ENCODE results near the gene ASMTL. TPM values are rescaled to one million over a fixed set of nuclear protein-coding genes. Genes with fewer than 3 reads are reported as not detected.

ASMTL gene
- total and polyA plus RNA-seq, 2 of the 13 experiments (the other 11 are each of a cell fraction or from before 2014, with no cell fraction given), result 5.6 to 16.3 TPM

DNA sequence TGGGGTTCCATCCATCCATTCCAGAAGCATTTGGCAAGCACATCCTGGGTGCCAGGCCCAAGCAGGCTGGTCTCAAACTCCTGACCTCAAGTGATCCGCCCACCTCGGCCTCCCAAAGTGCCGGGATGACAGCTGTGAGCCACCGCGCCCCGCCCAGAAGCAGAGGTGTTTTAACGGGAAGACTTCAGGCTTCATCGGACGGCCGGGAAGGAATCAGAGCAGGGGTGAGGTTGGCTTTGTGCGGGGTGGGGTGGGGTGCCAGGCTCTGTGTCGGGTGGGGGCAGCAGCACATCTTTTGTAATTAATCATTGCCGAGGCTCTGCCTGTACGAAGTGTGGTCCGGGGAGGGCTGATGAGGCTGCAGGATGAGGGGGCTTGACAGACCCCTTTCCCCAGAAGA lies 55.7 kb downstream of the ASMTL start (continued):
- TF ChIP-seq, protein P1, sequence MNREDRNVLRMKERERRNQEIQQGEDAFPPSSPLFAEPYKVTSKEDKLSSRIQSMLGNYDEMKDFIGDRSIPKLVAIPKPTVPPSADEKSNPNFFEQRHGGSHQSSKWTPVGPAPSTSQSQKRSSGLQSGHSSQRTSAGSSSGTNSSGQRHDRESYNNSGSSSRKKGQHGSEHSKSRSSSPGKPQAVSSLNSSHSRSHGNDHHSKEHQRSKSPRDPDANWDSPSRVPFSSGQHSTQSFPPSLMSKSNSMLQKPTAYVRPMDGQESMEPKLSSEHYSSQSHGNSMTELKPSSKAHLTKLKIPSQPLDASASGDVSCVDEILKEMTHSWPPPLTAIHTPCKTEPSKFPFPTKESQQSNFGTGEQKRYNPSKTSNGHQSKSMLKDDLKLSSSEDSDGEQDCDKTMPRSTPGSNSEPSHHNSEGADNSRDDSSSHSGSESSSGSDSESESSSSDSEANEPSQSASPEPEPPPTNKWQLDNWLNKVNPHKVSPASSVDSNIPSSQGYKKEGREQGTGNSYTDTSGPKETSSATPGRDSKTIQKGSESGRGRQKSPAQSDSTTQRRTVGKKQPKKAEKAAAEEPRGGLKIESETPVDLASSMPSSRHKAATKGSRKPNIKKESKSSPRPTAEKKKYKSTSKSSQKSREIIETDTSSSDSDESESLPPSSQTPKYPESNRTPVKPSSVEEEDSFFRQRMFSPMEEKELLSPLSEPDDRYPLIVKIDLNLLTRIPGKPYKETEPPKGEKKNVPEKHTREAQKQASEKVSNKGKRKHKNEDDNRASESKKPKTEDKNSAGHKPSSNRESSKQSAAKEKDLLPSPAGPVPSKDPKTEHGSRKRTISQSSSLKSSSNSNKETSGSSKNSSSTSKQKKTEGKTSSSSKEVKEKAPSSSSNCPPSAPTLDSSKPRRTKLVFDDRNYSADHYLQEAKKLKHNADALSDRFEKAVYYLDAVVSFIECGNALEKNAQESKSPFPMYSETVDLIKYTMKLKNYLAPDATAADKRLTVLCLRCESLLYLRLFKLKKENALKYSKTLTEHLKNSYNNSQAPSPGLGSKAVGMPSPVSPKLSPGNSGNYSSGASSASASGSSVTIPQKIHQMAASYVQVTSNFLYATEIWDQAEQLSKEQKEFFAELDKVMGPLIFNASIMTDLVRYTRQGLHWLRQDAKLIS (CRISPR knock-in tag; IDR thresholded peaks at IDR 0.05), result no peak
- TF ChIP-seq ZNF883 (CRISPR knock-in tag; IDR thresholded peaks at IDR 0.05; ENCODE audit: not compliant biosample characterization) (no peak), NFKBIZ (CRISPR knock-in tag; IDR thresholded peaks at IDR 0.05) (no peak), BCL6 (CRISPR knock-in tag; IDR thresholded peaks at IDR 0.05) (no peak)

DNA sequence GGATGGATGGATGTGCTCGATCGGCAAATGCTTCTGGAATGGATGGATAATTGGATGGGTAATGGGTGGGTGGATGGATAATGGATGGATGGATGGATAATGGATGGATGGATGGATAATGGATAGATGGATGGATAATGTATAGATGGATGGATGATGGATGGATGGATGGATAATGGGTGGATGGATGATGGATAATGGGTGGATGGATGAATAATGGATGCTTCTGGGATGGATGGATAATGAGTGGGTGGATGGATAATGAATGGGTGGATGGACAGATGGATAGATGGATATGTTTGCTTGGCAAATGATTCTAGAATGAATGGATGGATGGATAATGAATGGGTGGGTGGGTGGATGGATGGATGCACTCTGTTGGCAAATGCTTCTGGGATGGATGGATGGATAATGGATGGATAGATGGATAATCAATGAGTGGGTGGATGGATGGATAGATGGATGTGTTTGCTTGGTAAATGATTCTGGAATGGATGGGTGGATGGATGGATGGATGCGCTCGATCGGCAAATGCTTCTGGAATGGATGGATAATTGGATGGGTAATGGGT lies 57.0 kb downstream of the ASMTL start:
- peaks cover 21% of the 10 kb centered on the region for H3K79me2 ChIP-seq (ENCODE audit: insufficient read depth, low read length)
- no peak overlapping the region for H3K9ac ChIP-seq (ENCODE audit: insufficient read depth, low read depth, low read length)
- no peak overlapping the region for H3K4me3 ChIP-seq (replicated peaks in 1 of 3; ENCODE audit: insufficient read depth in 1 of 3, low read depth in 2 of 3, low read length in 3 of 3)
- CTCF ChIA-PET (ENCODE audit: low intra/inter-chr PET ratio, low total read pairs), result no interaction called here
- no peak overlapping the region for H3K27ac ChIP-seq (ENCODE audit: extremely low read length, insufficient read depth, low read length)
- POLR2A ChIA-PET, result no interaction called here
- peaks cover 2 to 14% of the 10 kb centered on the region in 2 experiments; a peak in 3 of 5 replicates for H3K36me3 ChIP-seq (replicated peaks in 1 of 2; ENCODE audit: control insufficient read depth in 1 of 2, insufficient read depth in 2 of 2, low read length in 2 of 2)
- ATAC-seq (no peak), FAIRE-seq (no peak), DNase-seq (ENCODE audit: low spot score) (no peak)
- no peak overlapping the region for H2AFZ ChIP-seq (ENCODE audit: low read length)
- intact Hi-C loops (cut with micrococcal nuclease; ENCODE audit: unreplicated experiment), result no loop called here
- no peaks in the 10 kb centered on the region; a peak in 1 of 5 replicates for H3K27me3 ChIP-seq (ENCODE audit: control insufficient read depth in 1 of 2, insufficient read depth in 2 of 2, low read length in 2 of 2)
- no peaks in the 10 kb centered on the region for H3K9me3 ChIP-seq (ENCODE audit: low read length)
- WGBS (ENCODE audit: low lambda C conversion rate), result 97% methylated on average over 5 of the region's 5 CpGs
- peaks cover 18% of the 10 kb centered on the region for H4K20me1 ChIP-seq (ENCODE audit: insufficient read depth, low read length)
- no peak overlapping the region for H3K4me2 ChIP-seq (ENCODE audit: low read depth, low read length)
- in situ Hi-C loops (cut with HindIII; ENCODE audit: extremely low pct_ligation_motif_present, low pct_unique_long_range_greater_than_20kb), result no loop called here
- BruUV-seq (replicated peaks), result no TSS peak
- peaks cover 24% of the 10 kb centered on the region for H3K4me1 ChIP-seq (ENCODE audit: insufficient read depth, low read length)
- no peak for TF ChIP-seq SP4 (CRISPR knock-in tag; IDR thresholded peaks at IDR 0.05)
- TF ChIP-seq, protein P2, sequence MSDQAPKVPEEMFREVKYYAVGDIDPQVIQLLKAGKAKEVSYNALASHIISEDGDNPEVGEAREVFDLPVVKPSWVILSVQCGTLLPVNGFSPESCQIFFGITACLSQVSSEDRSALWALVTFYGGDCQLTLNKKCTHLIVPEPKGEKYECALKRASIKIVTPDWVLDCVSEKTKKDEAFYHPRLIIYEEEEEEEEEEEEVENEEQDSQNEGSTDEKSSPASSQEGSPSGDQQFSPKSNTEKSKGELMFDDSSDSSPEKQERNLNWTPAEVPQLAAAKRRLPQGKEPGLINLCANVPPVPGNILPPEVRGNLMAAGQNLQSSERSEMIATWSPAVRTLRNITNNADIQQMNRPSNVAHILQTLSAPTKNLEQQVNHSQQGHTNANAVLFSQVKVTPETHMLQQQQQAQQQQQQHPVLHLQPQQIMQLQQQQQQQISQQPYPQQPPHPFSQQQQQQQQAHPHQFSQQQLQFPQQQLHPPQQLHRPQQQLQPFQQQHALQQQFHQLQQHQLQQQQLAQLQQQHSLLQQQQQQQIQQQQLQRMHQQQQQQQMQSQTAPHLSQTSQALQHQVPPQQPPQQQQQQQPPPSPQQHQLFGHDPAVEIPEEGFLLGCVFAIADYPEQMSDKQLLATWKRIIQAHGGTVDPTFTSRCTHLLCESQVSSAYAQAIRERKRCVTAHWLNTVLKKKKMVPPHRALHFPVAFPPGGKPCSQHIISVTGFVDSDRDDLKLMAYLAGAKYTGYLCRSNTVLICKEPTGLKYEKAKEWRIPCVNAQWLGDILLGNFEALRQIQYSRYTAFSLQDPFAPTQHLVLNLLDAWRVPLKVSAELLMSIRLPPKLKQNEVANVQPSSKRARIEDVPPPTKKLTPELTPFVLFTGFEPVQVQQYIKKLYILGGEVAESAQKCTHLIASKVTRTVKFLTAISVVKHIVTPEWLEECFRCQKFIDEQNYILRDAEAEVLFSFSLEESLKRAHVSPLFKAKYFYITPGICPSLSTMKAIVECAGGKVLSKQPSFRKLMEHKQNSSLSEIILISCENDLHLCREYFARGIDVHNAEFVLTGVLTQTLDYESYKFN (CRISPR knock-in tag; conservative IDR thresholded peaks at IDR 0.05), result no peak
- TF ChIP-seq, protein P3, sequence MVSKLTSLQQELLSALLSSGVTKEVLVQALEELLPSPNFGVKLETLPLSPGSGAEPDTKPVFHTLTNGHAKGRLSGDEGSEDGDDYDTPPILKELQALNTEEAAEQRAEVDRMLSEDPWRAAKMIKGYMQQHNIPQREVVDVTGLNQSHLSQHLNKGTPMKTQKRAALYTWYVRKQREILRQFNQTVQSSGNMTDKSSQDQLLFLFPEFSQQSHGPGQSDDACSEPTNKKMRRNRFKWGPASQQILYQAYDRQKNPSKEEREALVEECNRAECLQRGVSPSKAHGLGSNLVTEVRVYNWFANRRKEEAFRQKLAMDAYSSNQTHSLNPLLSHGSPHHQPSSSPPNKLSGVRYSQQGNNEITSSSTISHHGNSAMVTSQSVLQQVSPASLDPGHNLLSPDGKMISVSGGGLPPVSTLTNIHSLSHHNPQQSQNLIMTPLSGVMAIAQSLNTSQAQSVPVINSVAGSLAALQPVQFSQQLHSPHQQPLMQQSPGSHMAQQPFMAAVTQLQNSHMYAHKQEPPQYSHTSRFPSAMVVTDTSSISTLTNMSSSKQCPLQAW (CRISPR knock-in tag; IDR thresholded peaks at IDR 0.05), result no peak
- TF ChIP-seq SRY (CRISPR knock-in tag; IDR thresholded peaks at IDR 0.05), result no peak
- no peak for TF ChIP-seq KMT2B (CRISPR knock-in tag; IDR thresholded peaks at IDR 0.05)
- TF ChIP-seq PRMT3 (CRISPR knock-in tag; IDR thresholded peaks at IDR 0.05; ENCODE audit: borderline replicate concordance, low read depth), result no peak
